ENCODE results near the gene TMEM186. TPM values are rescaled to one million over a fixed set of nuclear protein-coding genes. Genes with fewer than 3 reads are reported as not detected.

TMEM186 gene
- total RNA-seq, 2 experiments from 2014 or later: 1.9 to 3.1 TPM

DNA sequence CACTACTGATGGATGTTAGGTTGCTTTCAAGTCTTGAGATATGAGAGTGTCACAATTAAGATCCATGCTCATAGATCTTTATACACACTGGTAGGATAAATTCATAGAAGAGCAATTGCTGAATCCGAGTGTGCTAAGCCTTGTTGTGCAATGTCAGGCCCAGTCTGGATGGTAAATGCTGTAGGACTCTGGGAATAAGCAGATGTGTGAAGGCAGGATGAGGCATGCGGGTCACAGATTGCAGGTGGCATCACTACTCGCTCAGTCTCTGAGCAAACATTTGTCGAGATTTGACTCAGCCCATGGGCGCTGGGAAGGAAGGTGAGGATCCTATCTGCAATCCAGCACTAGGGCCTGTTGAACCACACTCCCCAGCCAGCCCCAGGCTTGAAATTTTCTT lies 40.7 kb downstream of the TMEM186 start:
- Mint-ChIP-seq H3K9me3 (no peaks in the 10 kb centered on the region), H3K27ac (no peak overlapping the region), H3K36me3 (ENCODE audit: low read depth) (peaks cover 36% of the 10 kb centered on the region), H3K4me1 (ENCODE audit: low read depth) (no peaks in the 10 kb centered on the region), H3K4me3 (no peak overlapping the region), H3K27me3 (no peaks in the 10 kb centered on the region)
- H3K9me3 ChIP-seq (ENCODE audit: control insufficient read depth in 1 of 2, insufficient read depth in 1 of 2, low read length in 2 of 2): no peaks in the 10 kb centered on the region
- intact Hi-C loops (cut with DNase I, micrococcal nuclease): no loop called here
- POLR2A ChIA-PET: no interaction called here
- H3K27ac ChIP-seq (ENCODE audit: low read depth in 1 of 2, low read length in 2 of 2): no peak overlapping the region
- TF ChIP-seq, protein P1, sequence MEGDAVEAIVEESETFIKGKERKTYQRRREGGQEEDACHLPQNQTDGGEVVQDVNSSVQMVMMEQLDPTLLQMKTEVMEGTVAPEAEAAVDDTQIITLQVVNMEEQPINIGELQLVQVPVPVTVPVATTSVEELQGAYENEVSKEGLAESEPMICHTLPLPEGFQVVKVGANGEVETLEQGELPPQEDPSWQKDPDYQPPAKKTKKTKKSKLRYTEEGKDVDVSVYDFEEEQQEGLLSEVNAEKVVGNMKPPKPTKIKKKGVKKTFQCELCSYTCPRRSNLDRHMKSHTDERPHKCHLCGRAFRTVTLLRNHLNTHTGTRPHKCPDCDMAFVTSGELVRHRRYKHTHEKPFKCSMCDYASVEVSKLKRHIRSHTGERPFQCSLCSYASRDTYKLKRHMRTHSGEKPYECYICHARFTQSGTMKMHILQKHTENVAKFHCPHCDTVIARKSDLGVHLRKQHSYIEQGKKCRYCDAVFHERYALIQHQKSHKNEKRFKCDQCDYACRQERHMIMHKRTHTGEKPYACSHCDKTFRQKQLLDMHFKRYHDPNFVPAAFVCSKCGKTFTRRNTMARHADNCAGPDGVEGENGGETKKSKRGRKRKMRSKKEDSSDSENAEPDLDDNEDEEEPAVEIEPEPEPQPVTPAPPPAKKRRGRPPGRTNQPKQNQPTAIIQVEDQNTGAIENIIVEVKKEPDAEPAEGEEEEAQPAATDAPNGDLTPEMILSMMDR (IDR thresholded peaks at IDR 0.05): no peak
- no peaks in the 10 kb centered on the region for H3K4me1 ChIP-seq (ENCODE audit: insufficient read depth, low read length)
- CTCF ChIA-PET: no interaction called here
- DNase-seq (no peak), ATAC-seq (ENCODE audit: poor library complexity) (no peak)
- H3K36me3 ChIP-seq (ENCODE audit: insufficient read depth, low read length): peaks cover 2% of the 10 kb centered on the region
- no peak overlapping the region for H3K4me3 ChIP-seq (ENCODE audit: low read length)
- no peaks in the 10 kb centered on the region for H3K27me3 ChIP-seq (ENCODE audit: control insufficient read depth in 1 of 2, insufficient read depth in 2 of 2, low read length in 2 of 2)

DNA sequence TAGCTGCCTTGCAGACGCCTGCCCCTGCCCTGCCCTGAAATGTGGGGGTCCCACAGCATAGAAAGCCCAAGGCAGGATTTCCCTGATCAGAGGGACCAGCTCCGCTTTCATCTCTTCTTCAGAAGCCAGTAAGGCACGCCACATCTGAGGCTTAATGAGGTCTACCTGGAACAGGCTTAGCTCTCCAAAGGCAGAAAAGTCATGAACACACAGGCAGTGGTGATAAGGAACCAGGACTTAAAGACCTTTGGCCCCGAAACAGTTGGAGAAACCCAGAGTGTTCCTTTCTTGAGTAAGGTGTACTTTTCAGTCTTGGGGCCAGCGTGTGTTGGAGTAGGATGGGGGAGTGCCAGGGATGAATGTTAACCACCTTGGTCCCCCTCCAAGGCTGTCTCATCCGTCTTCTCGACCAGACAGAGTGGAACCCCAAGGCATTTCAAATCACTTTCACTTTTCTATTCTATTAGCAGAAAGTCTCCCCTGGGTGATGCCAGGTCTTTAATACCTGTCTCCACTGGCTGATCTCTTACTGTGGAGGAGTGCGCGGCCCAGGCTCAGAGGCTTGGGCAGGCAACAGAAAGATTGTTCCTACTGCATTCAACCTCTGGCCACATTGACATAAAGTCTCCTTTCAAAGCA lies 43.9 kb downstream of the TMEM186 start:
- H3K4me1 ChIP-seq (ENCODE audit: insufficient read depth, low read length): no peaks in the 10 kb centered on the region
- intact Hi-C loops (cut with DNase I, micrococcal nuclease): no loop called here
- ATAC-seq (ENCODE audit: poor library complexity): no peak
- H3K27ac ChIP-seq (ENCODE audit: low read depth in 1 of 2, low read length in 2 of 2): no peak overlapping the region
- CTCF ChIA-PET: interaction anchor here (1.3 kb wide), 1 partner anchor 11 kb away, joined by 7 read pairs; no protein-coding TSS in a partner anchor
- TF ChIP-seq, protein P1 (IDR thresholded peaks at IDR 0.05): no peak
- peaks cover 35% of the 10 kb centered on the region for H3K36me3 Mint-ChIP-seq (ENCODE audit: low read depth)
- H3K9me3 ChIP-seq (ENCODE audit: control insufficient read depth in 1 of 2, insufficient read depth in 1 of 2, low read length in 2 of 2): no peaks in the 10 kb centered on the region
- no peaks in the 10 kb centered on the region for H3K4me1 Mint-ChIP-seq (ENCODE audit: low read depth)
- no peaks in the 10 kb centered on the region for H3K27me3 ChIP-seq (ENCODE audit: control insufficient read depth in 1 of 2, insufficient read depth in 2 of 2, low read length in 2 of 2)
- no peak overlapping the region for H3K4me3 ChIP-seq (ENCODE audit: low read length)
- no peak overlapping the region for H3K27ac Mint-ChIP-seq
- H3K27me3 Mint-ChIP-seq: no peaks in the 10 kb centered on the region
- H3K9me3 Mint-ChIP-seq: no peaks in the 10 kb centered on the region
- no peak for DNase-seq
- POLR2A ChIA-PET: no interaction called here
- H3K36me3 ChIP-seq (ENCODE audit: insufficient read depth, low read length): peaks cover 12% of the 10 kb centered on the region
- no peak overlapping the region for H3K4me3 Mint-ChIP-seq

DNA sequence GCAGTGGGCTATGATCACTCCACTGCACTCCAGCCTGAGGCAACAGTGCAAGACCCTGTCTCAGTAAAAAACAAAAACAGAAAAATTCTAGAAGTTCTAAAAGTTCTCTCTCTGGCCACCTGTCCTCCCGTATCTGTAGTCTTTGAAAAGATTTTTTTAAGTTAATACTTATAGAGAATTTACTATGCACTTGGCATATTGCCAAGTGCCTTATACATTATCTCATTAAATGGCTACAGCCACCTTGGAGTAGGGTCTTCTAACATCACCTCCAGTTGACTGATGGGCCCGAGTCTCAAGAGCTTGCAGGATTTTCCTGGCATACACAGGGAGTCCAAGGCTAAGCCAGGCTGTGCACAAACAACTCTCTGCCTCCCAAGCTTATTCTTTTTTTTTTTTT lies 44.7 kb downstream of the TMEM186 start:
- CTCF ChIA-PET: interaction anchor here (1.3 kb wide), 1 partner anchor 10 kb away, joined by 7 read pairs; no protein-coding TSS in a partner anchor

More for the DNA sequence above, 44.7 kb downstream of the TMEM186 start:
- no peak overlapping the region for H3K27ac ChIP-seq (ENCODE audit: low read depth in 1 of 2, low read length in 2 of 2)
- DNase-seq: no peak
- intact Hi-C loops (cut with DNase I, micrococcal nuclease): no loop called here
- no peak overlapping the region for H3K27ac Mint-ChIP-seq
- no peak overlapping the region for H3K4me3 ChIP-seq (ENCODE audit: low read length)
- no peaks in the 10 kb centered on the region for H3K4me1 Mint-ChIP-seq (ENCODE audit: low read depth)
- no peaks in the 10 kb centered on the region for H3K4me1 ChIP-seq (ENCODE audit: insufficient read depth, low read length)
- H3K27me3 Mint-ChIP-seq: no peaks in the 10 kb centered on the region
- POLR2A ChIA-PET: no interaction called here
- TF ChIP-seq, protein P1 (IDR thresholded peaks at IDR 0.05): no peak
- H3K36me3 Mint-ChIP-seq (ENCODE audit: low read depth): peaks cover 34% of the 10 kb centered on the region
- no peaks in the 10 kb centered on the region for H3K27me3 ChIP-seq (ENCODE audit: control insufficient read depth in 1 of 2, insufficient read depth in 2 of 2, low read length in 2 of 2)
- no peaks in the 10 kb centered on the region for H3K9me3 ChIP-seq (ENCODE audit: control insufficient read depth in 1 of 2, insufficient read depth in 1 of 2, low read length in 2 of 2)
- no peak overlapping the region for H3K4me3 Mint-ChIP-seq
- H3K36me3 ChIP-seq (ENCODE audit: insufficient read depth, low read length): peaks cover 12% of the 10 kb centered on the region
- no peaks in the 10 kb centered on the region for H3K9me3 Mint-ChIP-seq
- no peak for ATAC-seq (ENCODE audit: poor library complexity)
